Mucosa of descending colon (tissue), 3 donors: ENCODE data around the gene CHD8. TPM values are rescaled to one million over a fixed set of nuclear protein-coding genes. Genes with fewer than 3 reads are reported as not detected.

Source experiments
- ATAC-seq: fragments of 200-7000 bp; cut with Tn5 transposase; one replicate; pipeline ENCODE4 v1.9.1; 2020; ENCODE audit warnings: mild to moderate bottlenecking, moderate library complexity
- DNase-seq, 3 donors: peaks; one replicate each; pipeline ENCODE4 v3.0.0-alpha.2; 2020
- H3K36me3 ChIP-seq: fragments of 200-600 bp; one replicate; pipeline ENCODE4 v1.8.0; 2021; ENCODE audit warnings: low read depth, mild to moderate bottlenecking
- H3K4me1 ChIP-seq: fragments of 200-600 bp; one replicate; pipeline ENCODE4 v1.8.0; 2021; ENCODE audit warnings: low read depth, mild to moderate bottlenecking
- H3K4me3 ChIP-seq: fragments of 200-600 bp; one replicate; pipeline ENCODE4 v1.8.0; 2021; ENCODE audit warnings: mild to moderate bottlenecking
- H3K9me3 ChIP-seq: fragments of 200-600 bp; one replicate; pipeline ENCODE4 v1.8.0; 2021; ENCODE audit warnings: mild to moderate bottlenecking
- intact Hi-C, 2 donors: fragments of 100-400 bp; cut with DNase I in 1 of 2; cut with micrococcal nuclease in 1 of 2; formaldehyde crosslinking; loops; one replicate each; pipeline versions ENCODE4 v1.11.0 to v1.11.1; 2022; cut with DNase I, micrococcal nuclease
- total RNA-seq, 3 donors: library from RNA; stranded (reverse); fragmentation: NEBNext Ultra II Directional in 2 of 3; extraction: Animal tissue kit (Norgen Biotek cat#: 25700) in 2 of 3; gene quantifications; one replicate each; pipeline versions ENCODE4 v1.2.1 to v1.2.4, GENCODE V29; 2021 to 2023
- TF ChIP-seq, protein P1 (sequence below): fragments of 200-600 bp; IDR thresholded peaks from one replicate; pipeline ENCODE4 v1.8.0; 2022; ENCODE audit warnings: antibody characterized with exemption, mild to moderate bottlenecking
- donor health status: DM: no; HTN: no; CAD: no; lungs with moderate emphysema.
- donor health status: DM: no; HTN: no; CAD: no.
- donor health status: DM: no; HTN: yes; CAD: no.

CHD8 gene
- total RNA-seq, 3 donors from 2014 or later: 54.3 to 69.1 (median 60.5) TPM

DNA sequence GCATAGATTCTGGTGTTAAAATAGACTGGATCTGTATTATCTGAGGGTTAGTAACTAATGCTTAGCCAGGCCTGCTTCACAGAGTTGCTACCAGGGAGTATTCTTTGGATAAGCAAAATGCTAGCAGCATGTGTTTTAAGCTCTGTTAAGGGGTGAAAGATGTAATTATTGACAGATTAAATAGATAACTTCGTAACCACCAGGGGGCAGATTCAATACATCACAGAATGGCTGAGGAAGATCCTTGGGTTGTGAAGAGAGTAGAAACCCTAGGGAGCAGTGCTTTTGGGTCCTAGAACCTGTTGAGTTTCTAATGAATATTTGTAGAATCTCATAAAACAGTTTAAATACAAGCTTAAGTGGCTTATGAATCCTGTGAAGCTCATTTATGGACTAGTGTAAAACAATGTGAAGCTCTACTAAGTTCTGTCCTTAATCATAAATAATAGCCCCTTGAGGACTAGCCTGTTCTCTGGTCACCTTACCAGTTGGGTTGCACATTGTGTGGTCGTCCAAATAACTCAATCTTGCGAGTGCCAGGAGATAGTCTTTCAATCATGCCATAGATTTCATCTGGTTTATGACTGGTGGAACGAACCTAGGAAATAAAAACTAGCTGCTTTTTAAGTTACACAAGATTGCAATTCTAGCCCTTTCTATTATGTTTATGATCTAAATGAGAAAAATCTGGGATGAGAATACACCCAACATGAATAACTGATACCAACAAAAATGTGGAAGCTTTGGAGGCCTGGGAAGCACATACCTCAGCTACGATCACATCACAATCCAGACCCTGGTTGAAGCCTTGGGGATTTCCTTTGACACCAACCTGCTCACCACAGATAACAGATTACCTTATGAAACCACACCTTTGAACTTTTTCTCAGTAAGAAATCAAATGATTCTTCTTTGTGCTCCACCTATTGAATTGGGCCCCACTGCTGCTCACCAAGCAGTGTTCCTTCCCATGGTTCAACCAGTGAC lies 42.9 kb upstream of the CHD8 start:
- intact Hi-C loops: loop anchor here in 1 of 2 donors (10.0 kb wide), 1 partner anchor 56 kb away; no protein-coding TSS in a partner anchor
- H3K4me1 ChIP-seq: no peaks in the 10 kb centered on the region
- H3K36me3 ChIP-seq: no peaks in the 10 kb centered on the region
- ATAC-seq: peak; percentile 68
- TF ChIP-seq, protein P1, sequence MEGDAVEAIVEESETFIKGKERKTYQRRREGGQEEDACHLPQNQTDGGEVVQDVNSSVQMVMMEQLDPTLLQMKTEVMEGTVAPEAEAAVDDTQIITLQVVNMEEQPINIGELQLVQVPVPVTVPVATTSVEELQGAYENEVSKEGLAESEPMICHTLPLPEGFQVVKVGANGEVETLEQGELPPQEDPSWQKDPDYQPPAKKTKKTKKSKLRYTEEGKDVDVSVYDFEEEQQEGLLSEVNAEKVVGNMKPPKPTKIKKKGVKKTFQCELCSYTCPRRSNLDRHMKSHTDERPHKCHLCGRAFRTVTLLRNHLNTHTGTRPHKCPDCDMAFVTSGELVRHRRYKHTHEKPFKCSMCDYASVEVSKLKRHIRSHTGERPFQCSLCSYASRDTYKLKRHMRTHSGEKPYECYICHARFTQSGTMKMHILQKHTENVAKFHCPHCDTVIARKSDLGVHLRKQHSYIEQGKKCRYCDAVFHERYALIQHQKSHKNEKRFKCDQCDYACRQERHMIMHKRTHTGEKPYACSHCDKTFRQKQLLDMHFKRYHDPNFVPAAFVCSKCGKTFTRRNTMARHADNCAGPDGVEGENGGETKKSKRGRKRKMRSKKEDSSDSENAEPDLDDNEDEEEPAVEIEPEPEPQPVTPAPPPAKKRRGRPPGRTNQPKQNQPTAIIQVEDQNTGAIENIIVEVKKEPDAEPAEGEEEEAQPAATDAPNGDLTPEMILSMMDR: no peak
- peak in 1 of 3 donors; percentile 56 for DNase-seq
- no peak overlapping the region for H3K4me3 ChIP-seq
- H3K9me3 ChIP-seq: no peaks in the 10 kb centered on the region

DNA sequence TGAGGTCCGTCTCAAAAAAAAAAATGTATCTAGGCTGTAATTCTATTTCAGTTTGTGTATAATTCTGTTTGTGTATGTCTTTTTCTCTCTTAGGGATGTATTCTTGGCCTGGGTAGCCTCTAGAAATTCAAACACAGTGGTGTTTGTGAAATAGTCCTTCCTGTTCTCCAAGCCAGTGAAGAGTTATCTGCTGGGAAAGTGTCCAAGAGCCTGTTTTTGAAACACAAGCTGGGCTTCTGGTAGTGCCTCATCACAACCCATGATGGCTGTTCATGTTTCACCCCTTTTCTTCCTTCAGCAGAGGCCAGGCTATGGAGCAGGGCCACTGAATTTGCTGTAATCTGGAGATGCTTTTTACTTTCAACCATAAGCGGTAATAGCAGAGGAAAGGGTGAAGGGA lies 40.5 kb upstream of the CHD8 start:
- intact Hi-C loops: loop anchor here in 1 of 2 donors (10.0 kb wide), 1 partner anchor 58 kb away; no protein-coding TSS in a partner anchor
- H3K4me1 ChIP-seq: no peaks in the 10 kb centered on the region
- TF ChIP-seq, protein P1: no peak
- DNase-seq (no peak), ATAC-seq (no peak)
- H3K9me3 ChIP-seq: no peaks in the 10 kb centered on the region
- H3K4me3 ChIP-seq: no peak overlapping the region
- no peaks in the 10 kb centered on the region for H3K36me3 ChIP-seq

DNA sequence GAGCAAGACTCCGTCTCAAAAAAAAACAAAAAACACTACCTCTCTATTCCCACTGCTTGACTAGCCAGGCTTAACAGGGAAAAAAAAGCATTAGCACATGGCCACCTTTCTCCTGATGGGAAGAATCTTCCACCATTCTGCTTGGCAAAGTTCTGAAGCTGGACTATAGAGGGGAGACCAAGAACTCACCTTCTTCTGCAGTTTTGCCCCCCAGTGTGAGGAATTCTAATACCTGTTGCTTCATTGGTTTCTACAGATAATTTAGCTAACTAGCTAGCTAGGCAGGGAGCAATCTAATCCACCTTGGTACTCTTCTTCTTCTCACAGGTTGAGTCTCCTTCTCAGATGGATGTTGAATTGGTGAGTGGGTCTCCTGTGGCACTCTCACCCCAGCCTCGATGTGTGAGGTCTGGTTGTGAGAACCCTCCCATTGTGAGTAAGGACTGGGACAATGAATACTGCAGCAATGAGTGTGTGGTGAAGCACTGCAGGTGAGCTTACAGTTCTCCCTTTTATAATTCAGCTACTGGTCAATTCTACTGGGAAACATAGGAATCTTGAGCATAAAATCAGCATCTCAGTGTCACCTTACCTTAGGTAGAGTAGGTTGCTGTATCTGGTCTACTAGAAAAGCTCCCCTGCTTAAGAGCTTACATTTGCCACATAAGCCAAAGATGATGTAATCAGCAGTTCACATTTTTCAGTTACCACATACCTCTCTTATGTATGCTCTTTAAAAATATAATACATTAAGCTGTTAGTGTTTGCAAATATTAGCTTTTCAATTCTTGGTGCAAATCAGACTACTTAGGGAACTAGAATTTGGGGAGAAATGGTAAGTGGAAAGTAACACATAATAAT lies 39.2 kb upstream of the CHD8 start:
- no peak for DNase-seq
- no peaks in the 10 kb centered on the region for H3K9me3 ChIP-seq
- TF ChIP-seq, protein P1: no peak
- no peaks in the 10 kb centered on the region for H3K4me1 ChIP-seq
- ATAC-seq: no peak
- H3K36me3 ChIP-seq: peaks cover under 1% of the 10 kb centered on the region
- intact Hi-C loops: loop anchor here in 1 of 2 donors (10.0 kb wide), 1 partner anchor 60 kb away; no protein-coding TSS in a partner anchor
- H3K4me3 ChIP-seq: no peak overlapping the region

DNA sequence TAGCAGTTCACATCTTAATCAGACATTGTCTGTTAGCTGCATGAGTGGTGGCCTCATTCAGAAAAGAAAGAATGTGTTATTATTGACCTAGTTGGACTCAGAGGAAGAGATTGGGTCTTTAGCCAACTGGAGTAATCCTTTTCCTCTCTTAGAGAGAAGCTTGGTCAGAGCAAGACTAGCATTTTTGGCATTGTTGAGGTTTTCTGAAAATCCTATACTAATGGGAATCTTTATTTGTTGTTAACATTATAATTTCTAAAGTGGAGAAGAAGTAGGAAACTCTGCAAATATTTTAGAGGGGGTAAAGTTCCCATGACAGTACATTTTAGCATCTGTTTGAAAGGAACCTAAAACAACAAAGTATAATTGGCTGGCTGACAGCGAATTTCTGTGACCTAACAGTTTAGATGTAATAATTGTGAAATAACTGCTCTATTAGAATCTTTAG lies 30.7 kb upstream of the CHD8 start:
- Histone ChIP-seq H3K4me1 (no peaks in the 10 kb centered on the region), H3K9me3 (no peaks in the 10 kb centered on the region), H3K36me3 (peaks cover 6% of the 10 kb centered on the region), H3K4me3 (no peak overlapping the region)
- TF ChIP-seq, protein P1: no peak
- DNase-seq: no peak
- no peak for ATAC-seq
- intact Hi-C loops: no loop called here

DNA sequence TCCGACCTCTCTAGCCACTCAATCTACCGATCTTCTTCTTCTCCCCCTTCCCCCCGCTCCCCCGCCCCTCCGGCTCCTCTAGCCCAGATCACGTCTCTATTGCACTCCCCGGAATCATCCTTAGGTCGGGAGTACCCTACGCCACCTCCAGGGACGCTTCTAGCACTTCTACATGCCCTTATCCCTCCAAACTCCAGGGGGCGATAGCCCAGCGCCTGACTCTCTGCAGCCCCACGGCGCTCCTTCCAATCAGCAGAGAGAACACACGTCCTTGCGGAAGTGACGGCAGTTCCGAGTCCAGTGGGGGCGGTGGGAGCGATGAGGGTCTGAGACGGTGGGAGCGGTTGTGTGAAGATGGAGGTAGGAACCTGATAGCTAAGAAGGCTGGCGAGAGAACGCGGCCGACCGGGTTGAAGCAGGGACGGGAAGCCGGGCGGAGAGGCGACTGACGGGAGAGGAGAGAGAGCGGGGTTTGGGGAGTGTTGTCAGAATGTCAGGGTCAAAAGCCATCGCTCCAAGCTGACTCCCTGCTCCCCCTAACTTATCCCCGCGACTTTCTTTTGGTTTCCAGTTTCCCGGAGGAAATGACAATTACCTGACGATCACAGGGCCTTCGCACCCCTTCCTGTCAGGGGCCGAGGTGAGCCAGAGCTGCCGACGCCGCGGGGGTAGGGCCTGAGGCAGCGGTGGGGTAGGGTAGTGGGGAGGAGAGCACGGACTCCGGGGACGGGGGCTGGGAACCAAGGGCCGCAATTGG lies 21.2 kb upstream of the CHD8 start, which contains the start of the genes RAB2B and TOX4:
Gene RAB2B (minus strand): TSS at position 35 of the 757 bp plus-strand sequence. CDS start 87 bp downstream, outside the sequence.
Gene TOX4 (plus strand): TSS at position 271 of the 757 bp plus-strand sequence. CDS start 84 bp downstream, at position 355.
- H3K4me3 ChIP-seq: peak within 1 kb of the TSS; percentile 65
- intact Hi-C loops: no loop called here
- H3K9me3 ChIP-seq: no peaks in the 10 kb centered on the region
- no peaks in the 10 kb centered on the region for H3K36me3 ChIP-seq
- H3K4me1 ChIP-seq: peaks cover 18% of the 10 kb centered on the region
- DNase-seq: peak; percentile 94 to 97 (median 96)
- ATAC-seq: peak; percentile 98
- TF ChIP-seq, protein P1: peak; percentile 91
